ENCODE measurements around the gene MPRIP.

The MPRIP gene

DNA sequence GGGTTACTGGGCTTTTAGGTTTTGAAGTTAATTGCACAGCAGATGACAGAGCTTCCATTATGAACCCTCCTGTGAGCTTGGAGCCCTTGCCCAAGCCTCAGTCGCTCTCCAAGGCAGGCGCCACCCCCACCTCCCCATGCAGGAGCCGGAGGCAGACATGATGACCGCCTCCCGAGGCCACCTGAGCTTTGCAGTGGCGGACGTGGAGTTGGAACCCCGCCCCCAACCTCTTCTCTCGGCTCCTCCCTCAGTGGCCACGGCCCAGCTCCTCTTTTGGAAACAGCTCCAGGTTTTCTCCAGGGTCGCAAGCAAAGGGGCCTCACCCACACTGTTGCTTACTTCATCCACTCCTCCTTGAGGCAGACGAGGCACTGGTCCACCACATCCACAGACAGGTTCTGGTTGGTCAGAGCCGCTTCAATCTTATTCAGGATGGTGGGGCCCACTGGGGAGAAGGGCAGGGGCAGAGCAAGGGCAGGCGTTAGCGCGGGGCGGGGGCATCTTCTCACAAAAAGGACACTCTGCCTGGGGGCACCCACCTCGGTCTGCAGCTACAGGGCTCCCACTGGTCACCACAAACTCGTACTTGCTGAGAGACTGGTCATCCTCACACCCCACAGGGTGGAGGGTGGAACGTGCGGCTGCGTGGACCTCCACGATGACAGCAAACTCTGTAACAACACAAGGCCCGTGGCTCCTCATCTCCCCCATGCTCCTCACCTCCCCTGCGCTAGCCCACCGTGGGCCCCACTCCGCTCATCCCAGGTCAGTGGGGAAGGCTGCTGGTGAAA lies 172.6 kb downstream of the MPRIP start:
- no peak for DNase-seq (ENCODE audit: low read depth)

DNA sequence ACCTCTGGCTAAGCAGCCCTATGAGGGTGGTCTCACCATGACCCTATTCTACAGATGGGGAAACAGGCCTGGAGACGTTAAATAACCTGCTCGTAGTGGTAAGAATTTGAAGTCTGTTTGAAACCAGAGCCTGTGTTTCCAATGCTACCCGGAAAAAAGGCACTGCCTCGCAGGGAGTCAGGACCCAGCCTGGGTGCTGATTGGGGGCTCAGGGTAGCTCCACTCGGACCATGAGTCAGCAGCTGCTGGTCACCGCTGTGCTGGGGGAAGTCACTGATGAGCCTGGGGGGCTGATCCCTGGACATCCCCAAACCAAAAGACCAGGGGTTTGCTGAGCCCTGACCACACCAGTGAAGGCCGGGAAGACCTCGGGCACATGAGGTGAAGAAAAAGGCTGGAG lies 173.3 kb downstream of the MPRIP start:
- no peak for DNase-seq (ENCODE audit: low read depth)

DNA sequence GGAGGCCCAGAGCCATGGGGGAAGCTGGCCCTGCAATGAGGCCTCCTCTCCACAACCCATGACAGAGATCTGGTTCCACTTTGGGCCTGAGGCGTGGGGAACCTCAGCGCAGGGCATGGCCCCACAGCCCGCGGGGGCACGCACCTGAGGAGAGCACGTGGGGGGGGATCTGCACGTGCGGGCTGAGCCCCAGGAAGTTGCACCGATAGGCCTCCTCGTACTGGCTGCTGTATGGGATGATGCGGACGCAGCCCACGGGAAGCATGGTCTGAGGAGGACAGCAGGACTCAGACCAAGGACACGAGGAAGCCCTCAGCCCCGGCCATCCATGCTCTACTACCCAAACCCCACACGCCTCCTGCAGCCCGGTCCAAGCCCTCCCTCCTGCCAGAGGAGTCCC lies 174.0 kb downstream of the MPRIP start:
- DNase-seq (ENCODE audit: low read depth): no peak

DNA sequence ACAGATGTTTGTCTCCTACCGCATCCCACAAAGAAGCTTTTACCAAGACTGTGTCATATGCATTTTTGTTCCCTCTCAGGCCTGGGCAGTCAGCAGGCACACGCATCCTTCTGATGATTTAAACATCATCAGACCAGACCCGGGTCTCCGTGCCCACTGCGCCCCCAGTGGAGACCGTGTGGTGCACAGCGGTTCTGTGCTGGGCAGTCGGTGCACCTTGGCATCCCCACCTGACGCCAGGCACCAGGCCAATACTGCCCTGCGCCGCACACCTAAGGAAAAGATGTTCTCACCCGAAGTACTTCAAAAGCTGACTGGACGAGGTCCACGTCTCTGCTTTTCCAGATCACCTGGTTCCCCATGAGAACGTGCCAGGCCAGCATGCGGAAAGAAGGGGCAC lies 174.5 kb downstream of the MPRIP start:
- DNase-seq (ENCODE audit: low read depth): no peak

DNA sequence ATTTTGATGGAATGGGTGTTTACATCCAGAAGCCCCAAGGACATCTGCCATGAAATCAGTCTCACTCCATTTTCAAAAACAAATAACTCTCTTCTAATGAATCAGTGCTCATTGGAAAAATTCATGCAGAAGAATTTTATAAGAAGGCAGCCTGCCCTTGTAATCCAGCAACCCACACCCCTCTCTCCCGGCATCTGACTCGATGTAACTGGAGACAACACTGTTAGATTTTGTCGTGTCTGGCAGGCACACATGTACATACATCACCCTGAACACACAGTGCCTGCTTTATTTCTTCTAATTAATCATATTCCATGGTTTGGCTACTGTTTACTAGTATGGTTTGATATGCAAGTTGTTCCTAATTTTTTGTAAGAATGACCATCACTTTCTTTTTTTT lies 175.7 kb downstream of the MPRIP start:
- no peak for DNase-seq (ENCODE audit: low read depth)

DNA sequence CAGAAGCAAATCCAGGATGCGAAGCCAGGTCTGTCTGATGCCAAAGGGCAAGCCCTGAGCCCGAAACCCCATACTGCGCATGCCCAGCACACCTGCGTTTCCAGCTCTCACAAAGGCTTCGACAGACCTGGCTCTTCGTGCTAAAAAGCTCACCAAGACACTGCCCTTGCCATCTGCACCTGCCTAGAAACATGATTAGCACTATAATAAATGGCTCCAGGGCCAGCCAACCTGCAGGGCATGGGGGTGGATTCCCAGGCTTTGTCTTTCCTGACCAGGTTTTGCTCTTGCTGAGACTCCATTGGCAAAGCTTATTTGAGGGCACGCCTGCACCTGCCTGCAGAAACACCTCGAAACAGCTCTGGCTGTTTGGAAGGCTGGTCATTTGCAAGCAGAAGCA lies 178.3 kb downstream of the MPRIP start:
- DNase-seq (ENCODE audit: low read depth): no peak

DNA sequence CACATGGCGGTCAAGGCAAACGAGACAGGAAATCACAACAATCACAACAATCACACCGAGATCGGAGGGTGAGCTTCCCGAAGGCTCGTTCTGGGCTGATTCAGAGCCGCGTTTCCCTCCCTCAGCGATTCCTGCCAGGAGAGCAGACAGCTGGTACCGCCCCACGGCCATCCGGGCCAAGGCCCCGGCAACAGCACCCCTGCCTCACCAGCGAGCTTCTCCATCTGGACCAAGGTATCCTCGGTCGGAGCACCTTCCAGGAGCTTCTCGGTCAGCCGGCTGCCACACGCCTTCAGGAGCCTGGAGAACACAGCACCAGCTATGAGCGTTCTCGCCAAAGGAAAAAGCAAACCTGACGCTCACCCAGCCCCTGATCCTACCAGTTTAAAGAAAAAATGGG lies 179.1 kb downstream of the MPRIP start:
- DNase-seq (ENCODE audit: low read depth): no peak

DNA sequence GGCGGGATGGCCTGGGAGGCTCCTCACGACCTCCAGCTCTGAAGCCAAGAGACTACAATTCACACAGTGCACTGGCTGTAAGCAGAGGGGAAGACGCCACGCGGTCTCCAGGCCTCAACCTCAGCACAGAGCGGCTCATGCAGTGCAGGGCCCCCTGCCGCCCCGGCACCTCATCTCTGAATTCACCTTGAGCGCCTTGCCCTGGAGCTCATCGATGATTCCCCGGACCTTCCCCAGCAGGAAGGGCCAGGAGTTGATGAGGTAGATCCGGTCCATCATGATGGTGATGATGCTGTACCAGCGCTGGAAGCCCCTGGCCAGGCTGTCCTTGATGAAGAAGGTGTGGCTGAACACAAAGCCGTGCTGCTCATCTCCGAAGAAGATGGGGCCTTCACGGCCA lies 181.5 kb downstream of the MPRIP start:
- no peak for DNase-seq (ENCODE audit: low read depth)

DNA sequence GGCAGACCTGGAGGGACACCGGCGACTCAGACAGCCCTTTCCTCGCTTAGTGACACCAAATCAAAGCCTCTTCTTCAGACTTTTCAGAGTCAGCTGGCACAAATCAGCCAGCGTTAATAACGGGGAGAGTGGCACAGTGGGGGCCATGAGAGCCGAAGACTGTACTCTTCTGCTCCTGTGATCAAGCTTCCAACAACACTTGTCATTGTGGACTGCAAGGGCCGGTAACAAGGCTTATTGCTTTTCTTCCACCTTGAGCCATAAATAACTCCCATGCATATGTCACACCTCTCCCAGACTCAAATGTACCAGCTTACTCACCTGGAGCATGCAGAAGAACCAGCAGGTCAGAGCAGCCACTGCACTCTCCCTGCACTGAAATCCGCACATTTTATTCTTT lies 181.9 kb downstream of the MPRIP start:
- no peak for DNase-seq (ENCODE audit: low read depth)

DNA sequence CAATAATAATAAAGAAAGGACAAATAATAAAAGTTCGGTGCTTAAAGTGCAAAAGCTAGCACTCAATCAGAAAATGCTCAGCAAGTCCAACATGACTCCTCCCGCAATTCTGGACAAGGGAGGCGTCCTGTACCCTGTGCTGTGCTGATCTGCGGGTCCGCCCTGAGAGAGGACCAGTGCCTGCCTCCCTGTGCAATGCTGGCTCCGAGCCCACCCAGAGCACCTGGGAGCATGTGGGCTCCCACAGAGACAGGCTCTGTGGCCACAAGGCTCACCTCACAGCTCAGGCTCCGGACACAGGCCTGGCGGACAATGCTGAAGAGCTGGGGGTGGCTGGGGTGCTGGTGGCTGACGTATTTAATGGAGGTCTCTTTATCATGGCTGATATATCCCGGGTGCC lies 183.6 kb downstream of the MPRIP start:
- no peak for DNase-seq (ENCODE audit: low read depth)

DNA sequence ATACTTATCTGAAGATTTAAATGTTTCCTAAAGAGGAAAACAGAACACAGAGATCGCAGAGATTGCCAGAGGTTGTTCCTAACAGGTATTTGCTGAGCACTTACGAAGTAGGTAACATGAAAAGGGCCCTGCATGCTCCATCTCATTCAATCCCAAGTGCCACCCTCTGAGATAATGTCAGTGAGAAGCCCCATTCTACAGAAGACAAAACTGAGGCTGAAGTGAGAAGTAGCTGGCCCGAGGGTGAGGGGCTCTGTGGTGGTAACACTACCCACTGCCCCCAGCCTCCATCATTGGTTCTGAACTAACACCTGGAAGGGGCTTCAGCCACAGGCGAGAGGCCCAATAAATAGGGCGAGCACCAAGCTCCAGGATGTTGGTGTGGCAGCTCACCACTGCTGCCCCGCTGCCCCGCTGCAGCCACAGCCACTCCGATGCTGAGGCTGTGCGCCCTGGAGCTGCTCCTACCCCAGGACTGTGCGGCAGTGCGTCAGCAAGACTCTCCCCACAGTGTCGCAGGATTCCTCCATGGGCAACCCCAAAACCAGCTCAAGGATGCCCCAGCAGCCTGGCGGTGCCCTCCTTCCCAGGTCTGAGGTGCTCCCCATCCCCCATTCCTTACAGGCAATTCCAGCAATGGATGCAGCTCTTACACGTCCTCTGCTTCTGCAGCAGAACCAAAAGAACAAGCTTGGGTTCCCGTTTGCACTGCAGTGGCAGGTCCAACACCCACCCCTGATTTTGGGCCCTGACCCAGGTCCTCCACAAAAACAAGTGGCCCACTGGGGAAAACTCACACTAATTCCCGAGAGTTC lies 184.4 kb downstream of the MPRIP start:
- DNase-seq (ENCODE audit: low read depth): no peak

DNA sequence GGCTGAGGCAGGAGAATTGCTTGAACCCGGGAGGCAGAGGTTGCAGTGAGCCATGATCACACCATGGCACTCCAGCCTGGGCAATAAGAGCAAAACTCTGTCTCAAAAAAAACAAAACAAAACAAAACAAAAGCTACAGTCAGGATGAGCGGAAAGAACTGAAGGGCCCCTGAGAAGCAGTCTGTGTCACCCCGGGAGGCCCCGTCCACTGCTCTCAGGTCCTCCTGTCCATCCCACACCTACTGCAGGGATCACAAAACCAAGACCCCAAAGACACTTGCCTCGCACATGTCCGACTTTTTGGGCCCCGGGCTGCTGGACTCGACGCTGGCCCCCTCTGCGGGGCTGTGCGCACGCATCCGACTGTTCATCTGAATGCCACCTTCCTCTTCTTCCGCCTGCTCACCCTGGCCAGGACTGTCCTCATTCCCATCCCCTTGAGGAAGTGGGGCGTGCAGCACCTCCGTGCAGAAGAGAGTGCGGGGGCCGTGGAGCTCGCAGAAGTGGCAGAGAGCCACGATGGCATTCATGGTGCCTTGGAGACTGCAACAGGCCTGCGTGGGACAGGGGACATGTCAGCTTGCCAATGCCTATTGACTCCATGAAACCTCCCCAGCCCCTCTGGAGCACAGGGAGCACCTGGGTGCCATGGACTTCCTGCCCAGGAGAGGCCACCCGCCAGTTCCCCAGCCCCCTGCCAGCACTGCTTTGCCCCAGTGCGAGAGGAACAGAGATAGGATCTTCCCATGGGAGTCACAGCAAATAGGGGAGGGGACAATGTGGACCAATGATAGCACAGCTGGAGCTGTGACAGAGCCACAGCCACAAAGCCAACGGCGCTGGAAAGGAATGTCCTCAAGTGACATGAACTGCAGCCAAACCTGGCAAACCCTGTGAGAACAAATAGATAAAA lies 185.6 kb downstream of the MPRIP start:
- DNase-seq (ENCODE audit: low read depth): no peak

DNA sequence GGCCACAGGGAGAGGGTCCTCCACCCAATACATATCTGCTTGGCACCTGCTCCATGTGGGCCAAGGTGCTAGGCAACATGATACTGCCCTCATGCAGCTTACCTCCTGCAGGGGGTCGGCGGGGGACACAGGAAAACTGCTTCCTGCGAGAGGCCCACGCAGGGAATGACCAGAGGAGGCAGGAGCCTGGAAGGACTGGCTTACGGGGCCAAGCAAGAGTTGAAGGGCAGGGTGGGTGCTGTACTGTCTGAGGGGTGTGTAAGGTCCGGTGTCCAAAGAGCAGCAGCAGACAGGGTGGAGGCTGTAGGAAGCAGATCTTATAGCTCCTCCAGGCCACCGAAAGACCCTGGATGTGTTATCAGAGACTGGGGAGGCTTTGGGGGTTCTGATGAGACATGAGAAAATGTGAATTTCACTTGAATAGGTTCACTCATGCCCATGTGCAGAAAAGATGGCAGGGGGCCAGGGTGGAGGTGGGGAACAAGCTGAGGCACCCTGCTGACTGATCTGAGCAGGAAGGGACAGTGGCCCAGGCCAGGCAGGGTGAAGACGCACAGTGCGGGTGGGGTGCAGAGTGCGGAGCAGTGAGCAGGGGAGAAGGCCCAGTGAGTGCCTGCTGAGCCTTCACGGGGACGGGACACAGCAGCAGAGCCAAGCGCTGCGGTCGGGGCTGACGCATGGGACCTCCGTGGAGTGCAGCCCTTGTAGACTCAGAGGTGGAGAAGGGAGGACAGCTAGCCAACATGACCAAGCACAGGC lies 186.4 kb downstream of the MPRIP start:
- no peak for DNase-seq (ENCODE audit: low read depth)

DNA sequence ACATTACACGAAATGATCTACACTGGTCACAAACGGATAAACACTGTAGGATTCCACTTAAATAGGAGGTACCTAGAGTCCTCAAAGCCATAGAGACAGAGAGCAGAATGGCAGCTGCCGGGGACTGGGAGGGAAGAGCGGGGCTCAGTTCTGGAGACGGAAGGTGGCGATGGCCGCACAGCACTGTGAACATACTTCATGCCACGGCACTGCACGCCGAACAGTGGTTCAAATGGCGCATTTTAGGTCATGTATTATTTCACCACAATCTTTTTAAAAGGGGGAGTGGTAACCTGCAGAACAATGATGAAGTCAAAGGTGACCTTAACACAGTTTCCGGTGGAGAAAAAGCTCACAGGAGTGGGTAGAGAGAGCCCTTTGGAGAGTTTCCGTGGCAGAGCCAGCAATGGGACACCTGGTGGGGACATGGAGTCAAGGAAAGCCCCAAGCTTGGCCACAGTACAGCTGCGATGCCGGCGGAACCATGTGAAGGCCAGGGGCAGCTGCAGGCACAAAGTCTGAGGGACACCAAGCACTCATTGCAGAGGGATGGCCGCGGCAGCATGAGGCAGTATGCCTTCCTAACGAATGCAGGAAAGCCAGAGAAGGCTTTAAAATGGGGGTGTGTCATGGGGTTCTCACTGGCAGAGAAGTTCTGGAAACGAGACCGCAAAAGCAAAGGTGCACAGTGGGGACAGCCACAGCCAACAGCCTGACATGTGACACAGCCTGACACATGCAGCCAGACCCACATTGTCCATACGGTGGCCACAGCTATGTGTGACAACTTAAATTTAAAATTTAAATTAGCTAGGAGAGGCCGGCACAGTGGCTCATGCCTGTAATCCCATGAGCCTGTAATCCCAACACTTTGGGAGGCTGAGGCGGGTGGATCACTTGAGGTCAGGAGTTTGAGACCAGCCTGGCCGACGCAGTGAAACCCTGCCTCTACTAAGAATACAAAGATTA lies 187.4 kb downstream of the MPRIP start:
- no peak for DNase-seq (ENCODE audit: low read depth)

DNA sequence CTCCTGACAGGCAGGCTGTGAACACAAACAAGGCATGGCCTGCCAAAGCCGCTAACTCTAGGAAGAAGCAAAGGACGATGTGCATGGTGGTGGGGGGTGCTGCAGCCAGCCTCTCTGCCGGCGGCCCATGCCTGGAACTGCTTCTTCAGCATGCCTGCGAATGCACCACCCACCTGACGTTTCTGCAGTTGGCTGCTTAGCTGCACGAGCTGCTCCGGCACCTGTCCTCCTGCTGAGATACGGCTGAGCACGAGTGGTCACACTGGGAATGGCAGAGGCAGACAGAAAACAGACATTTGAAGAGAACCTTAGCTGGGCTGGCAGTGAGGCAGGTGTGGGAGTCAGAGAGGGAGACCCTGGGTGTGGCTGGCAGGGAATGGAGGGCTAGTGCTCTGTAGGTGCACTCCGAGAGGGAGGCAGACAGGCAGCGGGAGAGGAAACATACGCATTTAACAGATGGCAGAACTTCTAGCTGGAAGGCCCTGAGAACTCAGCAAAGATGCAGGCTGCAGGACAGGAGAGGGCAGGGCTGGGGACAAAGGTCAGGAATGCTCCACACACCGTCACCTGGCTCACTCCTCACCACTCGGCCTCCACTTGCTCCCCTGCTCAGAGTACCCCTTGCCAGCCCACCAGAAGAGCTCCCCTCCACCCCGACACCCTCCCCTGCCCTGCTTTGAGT lies 189.5 kb downstream of the MPRIP start:
- DNase-seq (ENCODE audit: low read depth): no peak

DNA sequence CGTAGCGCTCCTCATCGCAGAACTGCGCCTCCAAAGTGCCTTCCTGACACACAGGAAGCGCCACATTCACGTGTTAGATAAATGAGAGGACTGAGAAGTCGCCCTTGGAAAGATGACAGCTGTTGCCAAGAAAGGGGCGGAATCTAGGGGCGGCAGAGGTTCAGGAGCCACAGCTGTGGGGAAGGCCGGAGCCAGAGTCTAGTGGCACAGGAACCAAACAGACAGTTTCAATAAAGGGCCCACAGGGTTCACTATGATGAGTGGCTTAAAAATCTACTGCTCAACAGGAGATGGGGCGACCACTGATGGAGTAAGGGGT lies 190.0 kb downstream of the MPRIP start:
- DNase-seq (ENCODE audit: low read depth): no peak

DNA sequence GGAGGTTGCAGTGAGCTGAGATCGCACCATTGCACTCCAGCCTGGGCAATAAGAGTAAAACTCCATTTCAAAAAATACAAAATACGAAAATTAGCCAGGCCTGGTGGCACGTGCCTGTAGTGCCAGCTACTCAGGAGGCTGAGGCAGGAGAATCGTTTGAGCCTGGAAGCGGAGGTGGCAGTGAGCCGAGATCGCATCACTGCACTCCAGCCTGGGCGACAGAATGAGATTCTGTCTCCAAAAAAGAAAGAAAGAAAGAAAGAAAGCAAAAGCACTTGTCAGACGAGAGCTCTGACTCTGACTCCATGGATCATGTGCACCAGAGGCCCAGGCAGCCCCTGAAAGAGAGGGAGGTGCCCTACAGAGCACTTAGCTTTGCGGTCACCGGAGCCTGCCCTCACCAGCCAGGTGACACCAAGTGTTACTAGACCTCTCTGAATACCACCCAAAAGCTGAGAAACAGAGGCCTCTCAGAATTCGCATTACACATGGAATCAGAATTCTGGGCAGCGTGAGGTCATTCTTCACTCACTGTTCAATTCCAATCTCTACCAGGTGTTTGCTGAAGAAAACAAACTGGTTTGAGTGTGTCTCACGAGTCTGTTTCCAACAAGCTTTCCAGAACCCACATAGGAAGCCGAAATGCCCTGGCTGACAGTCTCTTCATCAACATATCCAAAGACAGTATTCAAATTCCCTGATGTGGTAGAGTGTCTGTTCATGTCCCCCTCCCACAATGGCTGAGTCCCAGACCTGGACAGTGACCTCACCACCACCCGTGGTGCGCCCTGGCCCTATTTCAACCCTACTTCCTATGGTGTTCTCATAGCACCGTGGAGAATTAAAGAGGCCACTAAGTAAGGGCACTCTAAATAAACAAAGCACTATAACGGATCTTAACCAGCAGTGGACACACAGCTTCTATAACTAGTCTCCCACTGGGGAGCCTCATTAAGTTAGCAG lies 193.2 kb downstream of the MPRIP start:
- DNase-seq (ENCODE audit: low read depth): peak; percentile 25

DNA sequence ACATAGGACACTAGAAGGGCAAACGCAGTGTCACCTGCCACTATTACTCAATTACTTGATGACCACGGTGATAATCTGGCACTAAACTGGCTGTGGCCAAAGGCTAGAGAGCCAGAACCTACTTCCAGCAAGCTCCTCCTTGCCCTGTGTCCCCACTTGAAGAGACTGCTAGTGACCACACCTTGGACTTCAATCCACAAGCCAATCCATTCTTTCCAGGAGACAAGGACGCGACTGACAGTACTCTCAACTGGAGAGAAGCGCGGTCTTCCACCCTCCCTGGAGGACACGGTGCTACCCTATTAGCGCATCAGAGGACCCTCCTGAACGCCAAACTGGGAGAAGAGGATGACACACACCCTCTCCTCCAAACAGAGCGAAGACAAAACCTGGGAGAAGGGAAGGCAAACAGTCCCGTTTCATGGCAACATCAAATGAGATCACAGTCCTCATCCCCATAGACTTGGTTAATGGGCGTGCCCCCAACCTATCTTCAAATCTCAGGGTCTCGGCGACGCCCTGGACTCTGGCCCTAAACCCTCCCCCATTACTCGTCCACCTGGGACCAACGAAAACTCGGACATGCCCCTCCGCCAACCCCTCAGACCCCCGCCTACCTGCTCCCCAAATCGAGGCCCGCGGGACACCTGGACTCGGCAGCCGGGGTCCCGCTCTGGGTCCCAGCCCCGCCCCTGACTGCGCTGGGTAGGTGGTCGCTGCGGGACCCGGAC lies 194.2 kb downstream of the MPRIP start:
- no peak for DNase-seq (ENCODE audit: low read depth)
